Measurements from ENCODE around the gene AASDH.

AASDH gene

DNA sequence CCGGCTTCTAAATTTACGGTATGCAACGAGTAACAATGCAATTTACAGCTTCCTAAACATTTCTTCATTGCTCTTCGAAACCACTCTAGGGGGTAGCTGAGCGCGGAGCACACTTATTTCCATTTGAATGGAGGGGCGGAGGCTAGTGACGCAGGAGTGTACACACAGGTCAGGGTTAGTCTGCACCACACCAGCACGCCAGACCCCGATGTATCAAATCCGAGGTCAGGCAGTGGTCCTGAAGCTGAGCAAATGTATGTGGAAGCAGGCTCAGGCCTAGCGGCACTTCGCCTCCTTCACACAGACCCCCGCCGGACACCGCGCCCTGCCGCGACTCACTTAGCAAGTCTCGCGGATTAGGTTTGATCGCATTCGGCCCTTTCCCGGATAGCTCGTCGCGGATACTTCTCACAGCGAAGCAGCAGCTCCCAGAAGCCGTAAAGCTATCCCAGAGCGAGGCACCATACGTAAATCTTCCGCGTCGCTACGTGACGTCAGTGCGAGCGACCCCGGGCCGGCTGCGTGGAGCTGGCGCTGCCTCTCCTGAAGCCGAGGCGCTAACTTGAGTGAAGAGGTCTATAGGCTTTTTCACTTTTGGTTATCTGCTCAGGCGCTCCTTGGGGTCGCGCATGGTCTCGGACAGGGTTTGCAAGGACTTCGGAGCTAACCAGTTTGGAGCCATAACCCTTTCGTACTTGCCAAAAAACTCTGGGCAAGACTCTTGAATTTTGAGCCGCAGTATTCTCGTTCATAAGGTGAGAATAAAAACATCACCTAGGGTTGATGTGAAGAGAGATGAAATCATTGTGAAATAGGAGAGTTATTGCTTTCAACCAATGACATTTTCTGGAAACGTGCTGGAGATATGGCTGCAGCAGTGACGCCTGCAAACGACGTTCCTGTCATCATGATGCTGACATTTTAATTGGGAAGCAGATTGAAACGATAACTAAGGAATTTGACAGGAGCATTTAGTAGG, at the start of gene AASDH:
AASDH (minus strand) TSS at position 469 of the 979 bp plus-strand sequence. CDS start 3,192 bp downstream, outside the sequence.
- peak; percentile 96 for DNase-seq

DNA sequence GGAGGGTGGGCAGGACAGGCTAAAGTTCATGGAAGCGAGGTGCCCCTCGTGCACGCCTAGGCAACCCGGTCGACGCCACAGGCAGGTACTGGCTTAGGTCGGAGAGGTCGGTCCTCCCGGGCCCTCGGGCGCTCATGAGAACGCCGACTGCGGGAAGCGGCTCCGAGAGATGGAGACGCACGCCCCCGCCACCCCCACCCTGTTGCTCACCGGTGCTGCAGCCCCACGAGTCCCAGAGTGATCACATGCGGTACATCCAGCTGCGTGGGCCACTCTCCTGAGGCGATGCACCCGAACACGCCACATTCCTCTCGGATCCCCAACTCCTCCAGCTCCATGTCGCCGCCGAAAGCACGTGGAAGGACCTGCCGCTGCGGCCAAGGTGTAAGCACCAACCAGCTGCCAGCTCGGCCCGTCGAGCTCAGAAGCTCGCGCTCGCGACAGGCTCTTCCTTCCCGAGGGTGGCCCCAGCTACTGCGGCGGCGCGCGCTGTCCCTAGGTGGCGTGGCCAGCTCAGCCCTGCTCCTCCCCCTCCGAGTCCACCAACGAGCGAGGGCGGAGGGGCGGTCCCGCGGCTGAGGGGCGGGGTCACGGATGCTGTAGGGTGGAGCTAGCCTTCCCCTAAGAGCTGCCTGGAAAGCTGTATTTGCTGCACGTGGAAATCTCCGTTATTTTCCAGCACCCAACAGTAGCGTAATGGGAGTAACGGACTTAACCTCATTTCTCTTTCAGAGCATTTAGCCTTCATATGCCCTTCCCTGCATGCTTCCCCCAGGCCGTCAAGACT, 48.0 kb upstream of the AASDH start, which contains the start of gene PPAT:
PPAT (minus strand) TSS at position 476 of the 787 bp plus-strand sequence; CDS start at position 338, 138 bp downstream.
- DNase-seq, result peak; percentile 98

GRCh38 chr4:56434599-56435139, 47.4 kb upstream of the AASDH start:
- no peak for DNase-seq

DNA sequence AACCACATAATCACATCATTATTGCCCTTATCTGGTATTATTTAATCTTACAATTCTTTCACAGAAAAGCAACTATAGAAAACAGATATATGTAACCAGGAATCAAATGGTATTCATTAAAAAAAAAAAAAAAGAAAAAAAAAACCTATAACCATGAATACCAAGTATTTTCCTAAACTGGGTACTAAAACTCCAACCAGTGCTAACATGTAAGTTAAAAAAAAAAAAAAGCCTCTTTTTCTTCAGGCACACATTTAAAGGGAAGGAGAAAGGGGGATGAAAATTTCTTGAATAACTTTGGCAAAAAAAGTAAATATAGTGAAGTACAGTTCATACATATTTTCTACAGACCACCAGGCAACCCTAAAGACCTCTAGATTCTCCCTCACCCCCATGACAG, 46.0 kb upstream of the AASDH start:
- no peak for DNase-seq

DNA sequence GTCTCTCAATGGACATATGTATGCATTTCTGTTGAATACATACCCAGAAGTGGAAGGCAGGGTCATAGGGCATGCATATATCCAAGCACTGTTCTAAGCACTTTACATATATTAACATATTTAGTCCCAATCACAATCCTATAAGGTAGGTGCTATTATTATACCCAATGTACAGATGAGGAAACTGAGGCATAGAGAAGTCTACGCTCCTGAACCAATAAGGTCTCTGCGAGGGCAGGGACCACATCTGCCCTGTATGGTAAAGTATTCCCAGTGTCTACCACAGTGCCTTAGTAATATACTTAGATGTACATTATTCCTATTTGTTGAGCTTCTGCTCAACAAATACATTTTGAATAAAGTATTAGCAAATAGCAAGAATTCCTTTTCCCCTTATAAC, 42.9 kb upstream of the AASDH start:
- no peak for DNase-seq

GRCh38 chr4:56427179-56427578, 39.9 kb upstream of the AASDH start:
- no peak for DNase-seq

GRCh38 chr4:56426273-56426672, 39.0 kb upstream of the AASDH start:
- no peak for DNase-seq

DNA sequence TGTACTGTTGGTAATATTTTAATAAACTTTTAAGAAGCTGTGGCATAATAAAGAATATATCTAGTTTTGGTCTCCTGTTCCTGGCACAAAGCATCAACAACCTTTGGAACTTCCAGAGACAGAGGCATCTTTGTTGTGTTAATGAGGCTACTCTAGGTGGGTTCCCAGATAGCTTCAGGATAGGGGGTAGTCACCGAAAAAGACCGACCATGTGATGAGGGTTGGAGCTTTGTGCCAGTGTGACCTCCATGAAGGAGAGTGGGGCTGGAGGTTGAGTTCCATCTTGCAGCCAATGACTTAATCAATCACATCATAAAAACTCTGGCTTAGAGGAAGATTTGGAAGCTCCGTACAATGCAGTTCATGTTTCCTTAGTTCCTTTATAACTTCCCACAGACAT, 38.2 kb upstream of the AASDH start:
- no peak for DNase-seq

DNA sequence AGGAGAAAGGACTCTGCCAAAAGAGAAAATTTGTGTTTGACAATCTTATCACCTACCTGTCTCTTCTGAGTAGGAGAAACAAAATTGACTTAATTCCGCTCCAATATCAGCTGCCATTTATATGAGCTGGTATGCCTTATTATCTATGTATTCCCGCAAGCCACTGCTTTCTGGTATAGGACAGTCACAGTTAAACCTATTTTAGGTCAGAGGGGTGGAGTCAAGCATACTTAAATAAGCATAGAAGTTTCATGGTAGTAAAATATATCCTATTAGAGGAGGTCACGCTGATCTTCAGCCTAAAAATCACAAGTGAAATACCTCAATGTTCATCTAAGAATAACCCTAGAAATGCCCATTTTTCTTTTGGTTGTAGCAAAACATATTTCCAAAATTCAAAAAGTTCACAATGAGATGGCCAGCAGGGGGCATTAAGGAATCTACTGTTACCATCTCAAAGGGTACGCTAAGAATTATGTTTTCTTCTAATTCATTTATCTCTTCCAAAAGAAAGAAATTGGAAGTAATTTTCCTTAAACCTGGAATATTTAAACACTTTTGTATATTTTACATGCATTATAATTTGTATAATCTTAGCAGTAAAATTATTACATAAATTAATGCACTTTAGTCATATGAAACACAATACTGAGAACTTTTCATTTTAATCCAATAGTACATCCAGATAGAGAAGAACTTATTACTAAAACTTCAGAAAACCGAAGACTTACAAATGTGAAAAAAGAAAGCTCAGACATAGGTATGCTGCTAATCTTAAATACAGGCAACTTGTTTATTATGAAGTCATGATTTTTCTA, 37.6 kb upstream of the AASDH start:
- peak; percentile 59 for DNase-seq

DNA sequence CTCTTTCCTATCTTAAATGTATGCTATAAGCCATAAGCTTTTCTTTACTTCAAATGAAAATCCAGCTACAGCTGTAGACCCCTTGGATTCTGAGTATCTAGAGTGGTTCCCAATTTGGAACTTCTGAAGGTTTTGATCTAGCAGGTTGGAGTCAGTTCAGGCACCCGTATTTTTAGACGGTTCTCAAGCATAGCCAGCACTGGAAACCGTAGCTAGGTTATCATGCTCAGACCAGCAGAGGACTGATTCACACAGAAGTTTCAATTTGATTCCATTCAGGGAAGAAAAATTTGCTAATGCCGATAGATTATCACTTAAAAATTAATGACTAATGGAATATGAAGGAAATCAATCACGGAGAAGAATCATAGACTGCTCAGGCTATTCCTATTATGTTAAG, 36.9 kb upstream of the AASDH start:
- no peak for DNase-seq

- DNase-seq, result no peak
Measured at GRCh38 chr4:56417396-56417795, 30.1 kb upstream of the AASDH start.

DNA sequence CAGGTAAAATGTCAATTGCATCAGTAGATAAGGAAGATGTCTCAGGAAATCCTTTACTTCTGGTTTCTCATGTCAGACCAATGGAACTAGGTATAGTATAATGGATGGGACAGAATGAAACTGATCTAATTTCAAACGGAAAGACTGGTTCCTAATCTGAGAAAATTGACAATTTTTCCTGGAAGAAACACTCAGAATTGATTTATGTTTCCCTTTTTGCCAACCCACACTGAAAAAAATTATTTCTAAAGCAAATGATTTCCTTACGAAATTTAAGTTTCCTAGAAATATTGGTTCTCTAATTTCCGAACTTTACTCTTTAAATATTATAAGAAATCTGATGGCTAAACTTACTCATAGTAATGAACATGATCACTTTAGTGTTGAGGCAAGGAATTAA, 29.1 kb upstream of the AASDH start:
- DNase-seq, result no peak

DNA sequence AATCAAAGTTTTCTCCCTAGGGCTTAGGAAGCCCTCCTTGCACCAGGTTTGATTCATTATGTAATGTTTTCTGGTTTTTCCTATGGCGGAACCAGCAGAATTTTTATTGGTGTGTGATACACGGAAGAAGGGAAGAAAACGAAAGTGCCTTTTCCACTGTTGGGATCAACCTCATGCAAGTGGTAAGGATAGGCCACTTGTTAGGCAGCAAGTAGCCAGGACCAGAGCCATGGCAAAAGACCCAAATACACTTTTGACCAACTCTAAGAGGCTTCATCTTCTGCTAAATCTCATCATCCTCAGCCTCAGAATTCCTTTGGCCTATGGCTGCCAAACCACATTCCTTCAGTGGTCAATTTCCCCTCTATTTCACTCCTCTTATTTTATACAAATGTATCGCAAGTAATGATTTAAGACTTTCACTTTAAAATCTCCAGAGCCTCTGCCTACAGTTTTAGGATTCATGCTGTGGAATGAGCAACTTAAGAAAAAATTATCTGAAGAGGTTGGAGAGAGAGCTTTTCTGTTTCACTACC, 26.9 kb upstream of the AASDH start:
- no peak for DNase-seq

DNA sequence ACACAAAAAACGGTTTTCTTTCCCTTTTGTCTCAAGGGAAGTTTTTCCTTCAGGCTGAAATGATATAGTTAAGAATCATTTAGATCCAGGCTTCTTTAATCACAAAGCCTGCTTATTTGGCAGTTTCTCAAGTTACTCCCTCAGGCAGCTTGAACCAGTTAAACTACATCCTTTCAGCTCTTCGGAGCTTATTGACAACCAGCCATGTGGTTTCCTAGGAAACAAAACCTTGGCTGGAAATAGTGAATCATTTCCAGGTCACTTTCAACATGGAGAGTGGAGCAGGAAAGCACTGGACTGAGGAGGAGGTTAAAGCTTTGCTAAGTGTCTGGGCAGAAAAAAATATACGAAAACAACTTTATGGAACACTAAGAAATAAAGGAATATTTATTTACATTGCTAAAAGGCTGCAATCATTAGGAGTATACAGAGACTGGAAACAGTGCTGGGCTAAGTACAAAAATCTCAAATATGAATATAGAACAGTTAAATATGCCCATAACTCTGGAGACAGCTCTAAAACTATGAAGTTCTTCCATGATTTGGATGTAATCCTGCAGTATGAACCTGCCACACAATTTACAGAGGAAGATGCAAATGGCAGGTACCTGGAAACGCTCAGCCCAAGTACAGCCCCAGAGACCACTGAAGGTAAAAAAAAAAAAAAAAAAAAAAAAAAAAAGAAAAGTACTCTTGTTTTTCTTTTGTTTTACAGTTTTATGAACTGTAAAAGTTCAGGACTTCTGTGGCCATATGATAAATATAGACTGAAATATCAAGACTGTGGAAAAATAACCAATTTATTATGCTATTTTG, 23.2 kb upstream of the AASDH start:
- DNase-seq, result no peak

- DNase-seq, result no peak
Measured at GRCh38 chr4:56409511-56410090, 22.3 kb upstream of the AASDH start.

GRCh38 chr4:56408978-56409377, 21.7 kb upstream of the AASDH start:
- DNase-seq, result no peak

DNA sequence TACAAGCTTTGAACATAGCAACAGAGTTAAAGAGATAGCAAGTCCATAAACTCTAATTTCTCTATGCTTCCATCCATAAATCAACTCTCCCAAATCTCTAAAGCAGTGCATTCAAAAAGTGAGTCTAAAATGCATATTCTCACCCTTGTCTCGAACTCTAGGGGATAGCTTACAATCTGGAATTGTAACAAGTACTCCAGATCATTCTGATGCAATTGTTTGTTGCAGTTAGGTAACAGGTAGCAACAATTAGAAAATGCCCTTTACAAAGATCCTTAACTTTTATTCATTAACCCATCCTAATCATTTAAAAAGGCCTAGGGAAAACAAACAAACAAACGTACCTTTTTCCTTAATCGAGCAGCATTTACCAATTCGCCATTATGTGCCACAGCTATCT, 18.9 kb upstream of the AASDH start:
- DNase-seq, result no peak

GRCh38 chr4:56405016-56405415, 17.7 kb upstream of the AASDH start:
- DNase-seq, result no peak

- DNase-seq, result no peak
Measured at GRCh38 chr4:56400560-56400959, 13.3 kb upstream of the AASDH start.

- no peak for DNase-seq
Measured at GRCh38 chr4:56391270-56391669, 4.0 kb upstream of the AASDH start.

- no peak for DNase-seq
Measured at GRCh38 chr4:56389558-56389957, 2.3 kb upstream of the AASDH start.
